ENCODE results near the gene CPSF4L. TPM values are rescaled to one million over a fixed set of nuclear protein-coding genes. Genes with fewer than 3 reads are reported as not detected.
A peak's percentile ranks its signal among the peaks of the same experiment; 100 is the strongest.

CPSF4L gene
- total RNA-seq, 1 experiment from 2014 or later, result not detected

GRCh38 chr17:73224237-73224636, 37.4 kb downstream of the CPSF4L start (continued):
- TF ChIP-seq TCF7 (CRISPR knock-in tag; IDR thresholded peaks at IDR 0.05; ENCODE audit: low read depth) (no peak), ZNF423 (CRISPR knock-in tag; IDR thresholded peaks at IDR 0.05) (no peak)
- TF ChIP-seq, protein P1, sequence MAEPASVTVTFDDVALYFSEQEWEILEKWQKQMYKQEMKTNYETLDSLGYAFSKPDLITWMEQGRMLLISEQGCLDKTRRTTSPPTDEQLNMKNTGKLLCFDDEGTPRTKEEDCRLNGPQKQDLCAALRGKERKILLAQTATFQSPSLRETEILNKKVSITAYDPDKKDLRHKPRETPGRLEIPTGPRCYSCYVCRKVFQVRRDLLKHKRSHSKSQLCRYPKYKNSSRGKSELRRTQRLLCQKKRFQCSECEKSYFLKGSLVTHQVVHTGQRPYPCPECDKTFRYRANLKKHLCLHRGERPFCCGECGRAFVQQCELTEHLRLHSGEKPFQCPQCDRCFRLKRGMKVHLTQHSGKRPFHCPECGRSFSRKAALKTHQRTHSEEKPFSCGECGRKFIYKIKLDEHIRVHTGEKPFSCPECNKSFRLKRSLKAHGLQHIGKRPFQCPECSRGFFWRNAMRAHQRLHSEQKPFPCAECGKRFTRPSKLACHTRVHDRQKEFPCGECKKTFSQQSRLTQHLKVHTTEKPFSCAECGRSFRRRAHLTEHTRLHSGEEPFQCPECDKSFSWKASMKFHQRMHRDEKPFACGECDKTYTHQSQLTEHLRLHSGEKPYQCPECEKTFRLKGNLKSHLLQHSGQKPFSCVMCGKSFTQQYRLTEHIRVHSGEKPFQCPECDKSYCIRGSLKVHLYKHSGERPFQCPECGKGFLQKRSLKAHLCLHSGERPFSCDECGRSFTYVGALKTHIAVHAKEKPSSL (CRISPR knock-in tag; conservative IDR thresholded peaks at IDR 0.05), result no peak
- TF ChIP-seq, protein P2, sequence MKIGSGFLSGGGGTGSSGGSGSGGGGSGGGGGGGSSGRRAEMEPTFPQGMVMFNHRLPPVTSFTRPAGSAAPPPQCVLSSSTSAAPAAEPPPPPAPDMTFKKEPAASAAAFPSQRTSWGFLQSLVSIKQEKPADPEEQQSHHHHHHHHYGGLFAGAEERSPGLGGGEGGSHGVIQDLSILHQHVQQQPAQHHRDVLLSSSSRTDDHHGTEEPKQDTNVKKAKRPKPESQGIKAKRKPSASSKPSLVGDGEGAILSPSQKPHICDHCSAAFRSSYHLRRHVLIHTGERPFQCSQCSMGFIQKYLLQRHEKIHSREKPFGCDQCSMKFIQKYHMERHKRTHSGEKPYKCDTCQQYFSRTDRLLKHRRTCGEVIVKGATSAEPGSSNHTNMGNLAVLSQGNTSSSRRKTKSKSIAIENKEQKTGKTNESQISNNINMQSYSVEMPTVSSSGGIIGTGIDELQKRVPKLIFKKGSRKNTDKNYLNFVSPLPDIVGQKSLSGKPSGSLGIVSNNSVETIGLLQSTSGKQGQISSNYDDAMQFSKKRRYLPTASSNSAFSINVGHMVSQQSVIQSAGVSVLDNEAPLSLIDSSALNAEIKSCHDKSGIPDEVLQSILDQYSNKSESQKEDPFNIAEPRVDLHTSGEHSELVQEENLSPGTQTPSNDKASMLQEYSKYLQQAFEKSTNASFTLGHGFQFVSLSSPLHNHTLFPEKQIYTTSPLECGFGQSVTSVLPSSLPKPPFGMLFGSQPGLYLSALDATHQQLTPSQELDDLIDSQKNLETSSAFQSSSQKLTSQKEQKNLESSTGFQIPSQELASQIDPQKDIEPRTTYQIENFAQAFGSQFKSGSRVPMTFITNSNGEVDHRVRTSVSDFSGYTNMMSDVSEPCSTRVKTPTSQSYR (CRISPR knock-in tag; IDR thresholded peaks at IDR 0.05), result no peak

- ChIA-PET POLR2A (no interaction called here), CTCF (interaction anchor here (0.9 to 1.6 kb wide), 3 partner anchors 8 to 86 kb away, joined by 3 to 4 read pairs (median 4); a partner anchor contains a TSS)
- ATAC-seq (no peak), DNase-seq (ENCODE audit: low spot score) (no peak)
- Mint-ChIP-seq H3K27ac (no peak overlapping the region), H3K4me1 (peaks cover 34% of the 10 kb centered on the region), H3K27me3 (ENCODE audit: low read depth) (no peaks in the 10 kb centered on the region), H3K36me3 (peaks cover 14% of the 10 kb centered on the region), H3K4me3 (no peak overlapping the region), H3K9me3 (no peaks in the 10 kb centered on the region)
- TF ChIP-seq GRHL2 (CRISPR knock-in tag; IDR thresholded peaks at IDR 0.05; ENCODE audit: insufficient replicate concordance, severe bottlenecking) (no peak), ZNF121 (CRISPR knock-in tag; IDR thresholded peaks at IDR 0.05) (peak; percentile 58; the same call in 1 of the 2 replicates), ZNF416 (CRISPR knock-in tag; IDR thresholded peaks at IDR 0.05) (no peak), E2F5 (CRISPR knock-in tag; IDR thresholded peaks at IDR 0.05) (no peak), IRF1 (CRISPR knock-in tag; IDR thresholded peaks at IDR 0.05) (no peak)
- TF ChIP-seq, protein P3, sequence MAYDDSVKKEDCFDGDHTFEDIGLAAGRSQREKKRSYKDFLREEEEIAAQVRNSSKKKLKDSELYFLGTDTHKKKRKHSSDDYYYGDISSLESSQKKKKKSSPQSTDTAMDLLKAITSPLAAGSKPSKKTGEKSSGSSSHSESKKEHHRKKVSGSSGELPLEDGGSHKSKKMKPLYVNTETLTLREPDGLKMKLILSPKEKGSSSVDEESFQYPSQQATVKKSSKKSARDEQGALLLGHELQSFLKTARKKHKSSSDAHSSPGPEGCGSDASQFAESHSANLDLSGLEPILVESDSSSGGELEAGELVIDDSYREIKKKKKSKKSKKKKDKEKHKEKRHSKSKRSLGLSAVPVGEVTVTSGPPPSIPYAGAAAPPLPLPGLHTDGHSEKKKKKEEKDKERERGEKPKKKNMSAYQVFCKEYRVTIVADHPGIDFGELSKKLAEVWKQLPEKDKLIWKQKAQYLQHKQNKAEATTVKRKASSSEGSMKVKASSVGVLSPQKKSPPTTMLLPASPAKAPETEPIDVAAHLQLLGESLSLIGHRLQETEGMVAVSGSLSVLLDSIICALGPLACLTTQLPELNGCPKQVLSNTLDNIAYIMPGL (CRISPR knock-in tag; IDR thresholded peaks at IDR 0.05), result no peak
Observed at GRCh38 chr17:73223626-73224230, 38.0 kb downstream of the CPSF4L start.

GRCh38 chr17:73215447-73215846, 46.2 kb downstream of the CPSF4L start:
- H3K36me3 Mint-ChIP-seq, result peaks cover 21% of the 10 kb centered on the region
- H3K27ac Mint-ChIP-seq, result peak overlapping the region; percentile 51
- no peaks in the 10 kb centered on the region for H3K9me3 Mint-ChIP-seq
- peaks cover 16% of the 10 kb centered on the region for H3K4me1 Mint-ChIP-seq
- ChIA-PET POLR2A (no interaction called here), CTCF (interaction anchor here (0.8 to 3.4 kb wide), 7 partner anchors 12 to 229 kb away, joined by 3 to 18 read pairs (median 3); a partner anchor contains a TSS)
- DNase-seq (ENCODE audit: low spot score), result peak; percentile 23
- no peak for TF ChIP-seq EMX1 (CRISPR knock-in tag; IDR thresholded peaks at IDR 0.05)
- no peak for TF ChIP-seq SMAD4 (CRISPR knock-in tag; IDR thresholded peaks at IDR 0.05)
- TF ChIP-seq ZNF121 (CRISPR knock-in tag; IDR thresholded peaks at IDR 0.05), result peak; percentile 83
- TF ChIP-seq ZNF138 (CRISPR knock-in tag; conservative IDR thresholded peaks at IDR 0.05), result no peak
- TF ChIP-seq, protein P4, sequence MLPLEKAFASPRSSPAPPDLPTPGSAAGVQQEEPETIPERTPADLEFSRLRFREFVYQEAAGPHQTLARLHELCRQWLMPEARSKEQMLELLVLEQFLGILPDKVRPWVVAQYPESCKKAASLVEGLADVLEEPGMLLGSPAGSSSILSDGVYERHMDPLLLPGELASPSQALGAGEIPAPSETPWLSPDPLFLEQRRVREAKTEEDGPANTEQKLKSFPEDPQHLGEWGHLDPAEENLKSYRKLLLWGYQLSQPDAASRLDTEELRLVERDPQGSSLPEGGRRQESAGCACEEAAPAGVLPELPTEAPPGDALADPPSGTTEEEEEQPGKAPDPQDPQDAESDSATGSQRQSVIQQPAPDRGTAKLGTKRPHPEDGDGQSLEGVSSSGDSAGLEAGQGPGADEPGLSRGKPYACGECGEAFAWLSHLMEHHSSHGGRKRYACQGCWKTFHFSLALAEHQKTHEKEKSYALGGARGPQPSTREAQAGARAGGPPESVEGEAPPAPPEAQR (CRISPR knock-in tag; IDR thresholded peaks at IDR 0.05), result no peak
- no peak for TF ChIP-seq ZNF263 (CRISPR knock-in tag; IDR thresholded peaks at IDR 0.05; ENCODE audit: low read depth)
- TF ChIP-seq CTCF (IDR thresholded peaks at IDR 0.05), result peak; percentile 24; the same call in 1 of the 2 replicates
- no peak for TF ChIP-seq FOXK1 (CRISPR knock-in tag; IDR thresholded peaks at IDR 0.05)
- H3K27me3 Mint-ChIP-seq (ENCODE audit: low read depth), result no peaks in the 10 kb centered on the region
- no peak overlapping the region for H3K4me3 Mint-ChIP-seq
- ATAC-seq, result peak; percentile 93

Measured in WTC11 (cell line).